ENCODE data around the gene TERT. TPM values are rescaled to one million over a fixed set of nuclear protein-coding genes. Genes with fewer than 3 reads are reported as not detected.
"Not testable (repeated sequence)": the region's sequence is repeated elsewhere in the genome, so short reads cannot be mapped to it uniquely, and the experiment has no call there.

Gene TERT
- total and polyA plus RNA-seq, 4 donors, result 0.06 to 0.50 (median 0.10) TPM; not detected in 1

DNA sequence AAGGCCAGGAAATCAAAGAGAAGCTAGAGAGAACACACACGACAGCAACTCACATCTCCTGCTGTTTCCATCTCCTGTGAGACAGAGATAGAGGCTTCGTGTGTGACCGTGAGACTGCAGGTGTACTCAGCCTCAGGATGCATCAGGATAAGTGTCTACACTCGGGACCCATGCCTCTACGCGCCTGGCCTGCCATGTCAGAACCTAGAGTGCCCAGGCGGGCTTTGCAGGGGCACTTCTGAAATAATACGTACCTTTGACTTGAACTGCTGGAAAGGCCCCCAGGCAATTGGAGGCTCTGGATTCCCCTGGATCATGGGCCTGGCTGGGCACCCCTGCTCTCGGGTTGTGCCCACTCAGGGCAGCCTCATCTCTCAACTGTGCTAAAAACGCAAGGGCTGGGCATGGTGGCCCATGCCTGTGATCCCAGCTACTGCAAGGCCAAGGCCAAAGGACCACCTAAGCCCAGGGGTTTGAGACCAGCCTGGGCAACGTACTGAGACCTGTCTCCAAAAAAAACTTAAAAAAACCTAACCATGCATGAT is 37.1 kb upstream of the TERT start:
- Histone ChIP-seq H3K27me3 (ENCODE audit: control insufficient read depth, insufficient read depth, low read length) (no peaks in the 10 kb centered on the region), H3K4me3 (ENCODE audit: low read depth, low read length) (no peak overlapping the region), H3K27ac (ENCODE audit: low read depth, low read length) (no peak overlapping the region), H3K36me3 (ENCODE audit: control insufficient read depth, insufficient read depth, low read length) (peaks cover 77% of the 10 kb centered on the region), H3K9me3 (ENCODE audit: control insufficient read depth, insufficient read depth, low read length) (no peaks in the 10 kb centered on the region), H3K4me1 (ENCODE audit: control insufficient read depth, insufficient read depth, low read length) (no peaks in the 10 kb centered on the region)
- DNase-seq (ENCODE audit: low read depth in 4 of 6, low spot score in 6 of 6), result no peak
- 94% methylated on average over 11 of the region's 11 CpGs for WGBS (ENCODE audit: insufficient coverage)

DNA sequence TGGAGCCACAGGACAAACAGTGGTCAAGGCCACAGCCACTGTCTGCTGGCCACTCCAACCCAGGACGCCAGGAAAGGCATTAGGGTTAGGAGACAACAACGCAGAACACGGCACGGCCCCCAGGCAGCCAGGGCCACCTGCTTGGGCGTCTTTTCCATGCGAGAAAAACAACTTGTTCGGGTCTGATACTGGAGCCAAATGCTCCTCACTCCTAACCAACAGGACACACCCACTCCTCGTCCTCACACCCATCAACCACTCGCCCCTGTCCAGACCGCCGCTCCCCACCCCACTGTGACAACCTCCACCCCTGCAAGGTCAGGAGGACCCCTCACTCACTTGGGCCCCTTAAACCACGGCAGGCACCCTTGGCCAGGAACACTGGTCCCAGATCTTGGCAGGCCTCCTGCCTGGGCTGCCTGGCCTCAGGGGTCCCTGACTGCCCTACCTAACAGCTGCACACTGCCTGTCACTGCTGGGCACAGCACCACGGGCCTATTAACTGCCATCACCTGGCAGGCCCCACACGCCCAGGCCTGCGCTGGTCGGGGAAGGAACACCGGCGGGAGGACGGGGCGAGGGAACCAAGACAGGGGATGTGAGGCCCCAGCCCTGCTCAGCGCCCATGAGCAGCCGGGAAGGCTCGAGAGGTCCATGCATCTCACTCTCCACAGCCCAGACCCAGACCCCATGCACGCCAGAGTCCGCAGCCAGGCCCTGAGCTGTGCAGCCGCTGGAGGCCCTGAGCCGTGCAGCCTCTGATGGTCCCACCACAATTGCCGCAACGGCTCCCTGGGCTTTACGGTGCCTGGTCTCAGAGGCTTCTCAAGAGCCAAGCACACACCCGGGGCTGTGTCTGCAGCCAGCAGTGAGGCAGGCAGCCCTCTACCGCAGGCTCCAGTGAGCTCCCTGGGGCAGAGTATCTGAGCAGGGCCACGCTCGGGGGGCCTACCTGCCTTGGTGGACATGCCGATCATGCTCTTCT is 36.3 kb upstream of the TERT start:
- no peaks in the 10 kb centered on the region for H3K27me3 ChIP-seq (ENCODE audit: control insufficient read depth, insufficient read depth, low read length)
- DNase-seq (ENCODE audit: low read depth in 4 of 6, low spot score in 6 of 6), result no peak
- H3K36me3 ChIP-seq (ENCODE audit: control insufficient read depth, insufficient read depth, low read length), result peaks cover 70% of the 10 kb centered on the region
- H3K9me3 ChIP-seq (ENCODE audit: control insufficient read depth, insufficient read depth, low read length), result no peaks in the 10 kb centered on the region
- H3K27ac ChIP-seq (ENCODE audit: low read depth, low read length), result no peak overlapping the region
- no peaks in the 10 kb centered on the region for H3K4me1 ChIP-seq (ENCODE audit: control insufficient read depth, insufficient read depth, low read length)
- H3K4me3 ChIP-seq (ENCODE audit: low read depth, low read length), result no peak overlapping the region
- WGBS (ENCODE audit: insufficient coverage), result 94% methylated on average over 35 of the region's 35 CpGs

DNA sequence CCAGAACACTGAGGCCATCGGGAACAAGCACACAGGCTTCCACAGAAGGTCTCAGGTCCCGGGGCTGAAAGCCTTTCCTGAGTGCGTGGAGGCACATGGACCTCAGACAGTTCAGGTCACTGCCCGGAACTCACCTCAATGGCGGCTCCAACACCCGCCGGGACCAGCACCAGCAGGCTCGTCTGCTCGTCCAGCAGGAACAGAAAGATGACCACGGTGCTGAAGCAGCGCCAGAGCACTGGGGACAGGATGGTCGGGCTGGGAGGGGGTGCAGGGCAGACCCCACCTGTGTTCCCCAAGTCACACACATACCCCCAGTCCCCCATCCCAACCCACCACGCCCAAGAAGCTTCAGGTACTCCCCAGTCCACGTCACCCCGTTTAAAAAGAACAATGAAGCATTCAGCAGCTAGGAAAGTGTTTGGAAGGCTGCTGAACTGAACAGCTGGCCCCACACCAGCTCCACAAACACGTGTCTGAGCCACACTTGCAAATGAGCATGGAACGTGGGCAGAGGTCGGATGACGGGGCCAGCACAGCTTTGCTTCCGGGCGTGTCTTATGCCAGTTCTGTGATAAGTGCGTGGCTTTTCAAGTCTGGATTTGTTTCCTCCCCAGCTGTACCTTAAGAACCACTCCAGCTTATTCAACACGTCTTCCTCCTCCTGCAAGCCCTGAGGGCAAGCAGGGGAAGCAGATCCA is 35.4 kb upstream of the TERT start:
- H3K4me3 ChIP-seq (ENCODE audit: low read depth, low read length), result no peak overlapping the region
- H3K36me3 ChIP-seq (ENCODE audit: control insufficient read depth, insufficient read depth, low read length), result peaks cover 70% of the 10 kb centered on the region
- no peaks in the 10 kb centered on the region for H3K9me3 ChIP-seq (ENCODE audit: control insufficient read depth, insufficient read depth, low read length)
- H3K27ac ChIP-seq (ENCODE audit: low read depth, low read length), result no peak overlapping the region
- H3K27me3 ChIP-seq (ENCODE audit: control insufficient read depth, insufficient read depth, low read length), result no peaks in the 10 kb centered on the region
- WGBS (ENCODE audit: insufficient coverage), result 91% methylated on average over 22 of the region's 23 CpGs
- H3K4me1 ChIP-seq (ENCODE audit: control insufficient read depth, insufficient read depth, low read length), result no peaks in the 10 kb centered on the region
- no peak for DNase-seq (ENCODE audit: low read depth in 4 of 6, low spot score in 6 of 6)

DNA sequence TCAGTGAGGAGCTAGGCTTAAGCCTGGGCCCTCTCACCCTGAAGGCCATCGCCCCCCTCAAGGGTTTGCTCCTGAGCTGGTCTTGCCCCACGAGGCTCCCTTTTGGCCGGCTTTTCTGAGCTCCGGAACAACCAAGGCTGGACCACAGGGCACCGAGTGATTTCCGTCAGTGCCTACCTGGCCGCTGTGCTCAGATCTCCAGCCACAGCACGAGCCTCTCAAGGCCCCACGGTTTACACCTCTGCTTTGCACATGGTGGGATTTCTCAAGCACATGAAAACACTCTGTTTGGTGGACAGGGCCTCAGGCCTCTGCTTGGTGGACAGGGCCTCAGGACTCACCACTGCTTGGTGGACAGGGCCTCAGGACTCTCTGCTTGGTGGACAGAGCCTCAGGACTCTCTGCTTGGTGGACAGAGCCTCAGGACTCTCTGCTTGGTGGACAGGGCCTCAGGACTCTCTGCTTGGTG is 34.3 kb upstream of the TERT start:
- Histone ChIP-seq H3K27ac (ENCODE audit: low read depth, low read length) (no peak overlapping the region), H3K27me3 (ENCODE audit: control insufficient read depth, insufficient read depth, low read length) (no peaks in the 10 kb centered on the region), H3K4me3 (ENCODE audit: low read depth, low read length) (no peak overlapping the region), H3K9me3 (ENCODE audit: control insufficient read depth, insufficient read depth, low read length) (no peaks in the 10 kb centered on the region), H3K4me1 (ENCODE audit: control insufficient read depth, insufficient read depth, low read length) (no peaks in the 10 kb centered on the region), H3K36me3 (ENCODE audit: control insufficient read depth, insufficient read depth, low read length) (peaks cover 71% of the 10 kb centered on the region)
- no peak for DNase-seq (ENCODE audit: low read depth in 4 of 6, low spot score in 6 of 6)
- 99% methylated on average over 9 of the region's 9 CpGs for WGBS (ENCODE audit: insufficient coverage)

- not testable (repeated sequence) for H3K4me1 ChIP-seq (ENCODE audit: control insufficient read depth, insufficient read depth, low read length); H3K4me3 ChIP-seq (ENCODE audit: low read depth, low read length); H3K27me3 ChIP-seq (ENCODE audit: control insufficient read depth, insufficient read depth, low read length); H3K9me3 ChIP-seq (ENCODE audit: control insufficient read depth, insufficient read depth, low read length); DNase-seq (ENCODE audit: low read depth in 4 of 6, low spot score in 6 of 6); H3K27ac ChIP-seq (ENCODE audit: low read depth, low read length)
- H3K36me3 ChIP-seq (ENCODE audit: control insufficient read depth, insufficient read depth, low read length), result peaks cover 71% of the 10 kb centered on the region
- 82% methylated on average over 7 of the region's 7 CpGs for WGBS (ENCODE audit: insufficient coverage)
Observed at GRCh38 chr5:1328237-1329110, 33.6 kb upstream of the TERT start.

DNA sequence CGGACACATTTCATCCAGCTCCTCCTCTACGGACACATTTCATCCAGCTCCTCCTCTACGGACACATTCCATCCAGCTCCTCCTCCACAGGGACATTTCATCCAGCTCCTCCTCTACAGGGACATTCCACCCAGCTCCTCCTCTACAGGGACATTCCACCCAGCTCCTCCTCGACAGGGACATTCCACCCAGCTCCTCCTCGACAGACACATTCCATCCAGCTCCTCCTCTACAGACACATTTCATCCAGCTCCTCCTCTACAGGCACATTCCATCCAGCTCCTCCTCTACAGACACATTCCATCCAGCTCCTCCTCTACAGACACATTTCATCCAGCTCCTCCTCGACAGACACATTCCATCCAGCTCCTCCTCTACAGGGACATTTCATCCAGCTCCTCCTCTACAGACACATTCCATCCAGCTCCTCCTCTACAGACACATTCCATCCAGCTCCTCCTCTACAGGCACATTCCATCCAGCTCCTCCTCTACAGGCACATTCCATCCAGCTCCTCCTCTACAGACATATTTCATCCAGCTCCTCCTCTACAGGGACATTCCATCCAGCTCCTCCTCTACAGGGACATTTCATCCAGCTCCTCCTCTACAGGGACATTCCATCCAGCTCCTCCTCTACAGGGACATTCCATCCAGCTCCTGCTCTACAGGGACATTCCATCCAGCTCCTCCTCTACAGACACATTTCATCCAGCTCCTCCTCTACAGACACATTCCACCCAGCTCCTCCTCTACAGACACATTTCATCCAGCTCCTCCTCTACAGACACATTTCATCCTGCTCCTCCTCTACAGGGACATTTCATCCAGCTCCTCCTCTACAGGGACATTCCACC is 32.3 kb upstream of the TERT start:
- DNase-seq (ENCODE audit: low read depth in 4 of 6, low spot score in 6 of 6); H3K27me3 ChIP-seq (ENCODE audit: control insufficient read depth, insufficient read depth, low read length); H3K4me3 ChIP-seq (ENCODE audit: low read depth, low read length); H3K27ac ChIP-seq (ENCODE audit: low read depth, low read length); H3K9me3 ChIP-seq (ENCODE audit: control insufficient read depth, insufficient read depth, low read length); H3K4me1 ChIP-seq (ENCODE audit: control insufficient read depth, insufficient read depth, low read length): not testable (repeated sequence)
- peaks cover 76% of the 10 kb centered on the region for H3K36me3 ChIP-seq (ENCODE audit: control insufficient read depth, insufficient read depth, low read length)
- WGBS (ENCODE audit: insufficient coverage), result 85% methylated on average over 6 of the region's 6 CpGs

DNA sequence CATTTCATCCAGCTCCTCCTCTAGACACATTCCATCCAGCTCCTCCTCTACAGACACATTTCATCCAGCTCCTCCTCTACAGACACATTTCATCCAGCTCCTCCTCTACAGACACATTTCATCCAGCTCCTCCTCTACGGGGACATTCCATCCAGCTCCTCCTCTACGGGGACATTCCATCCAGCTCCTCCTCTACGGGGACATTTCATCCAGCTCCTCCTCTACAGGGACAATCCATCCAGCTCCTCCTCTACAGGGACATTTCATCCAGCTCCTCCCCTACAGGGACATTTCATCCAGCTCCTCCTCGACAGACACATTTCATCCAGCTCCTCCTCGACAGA is 31.6 kb upstream of the TERT start:
- H3K27me3 ChIP-seq (ENCODE audit: control insufficient read depth, insufficient read depth, low read length); H3K27ac ChIP-seq (ENCODE audit: low read depth, low read length); H3K9me3 ChIP-seq (ENCODE audit: control insufficient read depth, insufficient read depth, low read length); H3K4me3 ChIP-seq (ENCODE audit: low read depth, low read length); DNase-seq (ENCODE audit: low read depth in 4 of 6, low spot score in 6 of 6); H3K4me1 ChIP-seq (ENCODE audit: control insufficient read depth, insufficient read depth, low read length): not testable (repeated sequence)
- WGBS (ENCODE audit: insufficient coverage), result 86% methylated on average over 5 of the region's 5 CpGs
- H3K36me3 ChIP-seq (ENCODE audit: control insufficient read depth, insufficient read depth, low read length), result peaks cover 76% of the 10 kb centered on the region

- DNase-seq (ENCODE audit: low read depth in 4 of 6, low spot score in 6 of 6), result no peak
- 91% methylated on average over 22 of the region's 22 CpGs for WGBS (ENCODE audit: insufficient coverage)
- H3K36me3 ChIP-seq (ENCODE audit: control insufficient read depth, insufficient read depth, low read length), result peaks cover 76% of the 10 kb centered on the region
- no peaks in the 10 kb centered on the region for H3K27me3 ChIP-seq (ENCODE audit: control insufficient read depth, insufficient read depth, low read length)
- H3K4me3 ChIP-seq (ENCODE audit: low read depth, low read length), result no peak overlapping the region
- no peaks in the 10 kb centered on the region for H3K4me1 ChIP-seq (ENCODE audit: control insufficient read depth, insufficient read depth, low read length)
- H3K9me3 ChIP-seq (ENCODE audit: control insufficient read depth, insufficient read depth, low read length), result no peaks in the 10 kb centered on the region
- H3K27ac ChIP-seq (ENCODE audit: low read depth, low read length), result no peak overlapping the region
Observed at GRCh38 chr5:1325870-1326531, 31.1 kb upstream of the TERT start.
